Measurements from ENCODE around the gene RAPGEF4. TPM values are rescaled to one million over a fixed set of nuclear protein-coding genes. Genes with fewer than 3 reads are reported as not detected.

RAPGEF4 gene
- polyA plus RNA-seq, 1 experiment, result 0.60 TPM

- no peak for DNase-seq (ENCODE audit: low read depth)
- ChIA-PET POLR2A (no interaction called here), CTCF (interaction anchor here (0.8 to 3.6 kb wide), 2 partner anchors 12 to 151 kb away, joined by 3 to 10 read pairs; no protein-coding TSS in a partner anchor)
- Histone ChIP-seq H3K4me3 (ENCODE audit: low read depth, low read length) (no peak overlapping the region), H3K36me3 (ENCODE audit: control insufficient read depth, insufficient read depth, low read length) (no peaks in the 10 kb centered on the region), H3K27me3 (ENCODE audit: control insufficient read depth, insufficient read depth, low read length) (no peaks in the 10 kb centered on the region)
- no peak for TF ChIP-seq CTCF (IDR thresholded peaks at IDR 0.05; ENCODE audit: insufficient read depth, low read depth, low read length)
Measured at GRCh38 chr2:173059292-173059691, 323.6 kb downstream of the RAPGEF4 start.

- Histone ChIP-seq H3K27me3 (ENCODE audit: control insufficient read depth, insufficient read depth, low read length) (no peaks in the 10 kb centered on the region), H3K4me3 (ENCODE audit: low read depth, low read length) (no peak overlapping the region), H3K36me3 (ENCODE audit: control insufficient read depth, insufficient read depth, low read length) (no peaks in the 10 kb centered on the region)
- DNase-seq (ENCODE audit: low read depth), result no peak
- CTCF ChIA-PET, result interaction anchor here (0.8 kb wide), 1 partner anchor 11 kb away, joined by 3 read pairs; no protein-coding TSS in a partner anchor
- POLR2A ChIA-PET, result interaction anchor here (0.7 to 1.2 kb wide), 2 partner anchors 20 to 61 kb away, joined by 3 read pairs; no protein-coding TSS in a partner anchor
- no peak for TF ChIP-seq CTCF (IDR thresholded peaks at IDR 0.05; ENCODE audit: insufficient read depth, low read depth, low read length)
Measured at GRCh38 chr2:173059971-173060461, 324.4 kb downstream of the RAPGEF4 start.

GRCh38 chr2:173062801-173063200 lies 327.2 kb downstream of the RAPGEF4 start:
- POLR2A ChIA-PET, result no interaction called here
- DNase-seq (ENCODE audit: low read depth), result no peak
- CTCF ChIA-PET, result interaction anchor here (1.5 kb wide), 1 partner anchor 9 kb away, joined by 4 read pairs; no protein-coding TSS in a partner anchor
- Histone ChIP-seq H3K27me3 (ENCODE audit: control insufficient read depth, insufficient read depth, low read length) (no peaks in the 10 kb centered on the region), H3K36me3 (ENCODE audit: control insufficient read depth, insufficient read depth, low read length) (no peaks in the 10 kb centered on the region), H3K4me3 (ENCODE audit: low read depth, low read length) (no peak overlapping the region)
- TF ChIP-seq CTCF (IDR thresholded peaks at IDR 0.05; ENCODE audit: insufficient read depth, low read depth, low read length), result no peak

- no peak for DNase-seq (ENCODE audit: low read depth)
- TF ChIP-seq CTCF (IDR thresholded peaks at IDR 0.05; ENCODE audit: insufficient read depth, low read depth, low read length), result no peak
- no peaks in the 10 kb centered on the region for H3K27me3 ChIP-seq (ENCODE audit: control insufficient read depth, insufficient read depth, low read length)
- ChIA-PET CTCF (interaction anchor here (1.3 to 1.9 kb wide), 4 partner anchors 9 to 37 kb away, joined by 3 to 8 read pairs (median 4); partner anchors contain the start of gene MAP3K20), POLR2A (interaction anchor here (1.2 kb wide), 1 partner anchor 16 kb away, joined by 7 read pairs; no protein-coding TSS in a partner anchor)
- no peak overlapping the region for H3K4me3 ChIP-seq (ENCODE audit: low read depth, low read length)
- no peaks in the 10 kb centered on the region for H3K36me3 ChIP-seq (ENCODE audit: control insufficient read depth, insufficient read depth, low read length)
Measured at GRCh38 chr2:173064151-173064805, 328.6 kb downstream of the RAPGEF4 start.

GRCh38 chr2:173066887-173067676 lies 331.4 kb downstream of the RAPGEF4 start:
- Histone ChIP-seq H3K27me3 (ENCODE audit: control insufficient read depth, insufficient read depth, low read length) (no peaks in the 10 kb centered on the region), H3K4me3 (ENCODE audit: low read depth, low read length) (no peak overlapping the region), H3K36me3 (ENCODE audit: control insufficient read depth, insufficient read depth, low read length) (no peaks in the 10 kb centered on the region)
- ChIA-PET POLR2A (no interaction called here), CTCF (no interaction called here)
- TF ChIP-seq CTCF (IDR thresholded peaks at IDR 0.05; ENCODE audit: insufficient read depth, low read depth, low read length), result no peak
- DNase-seq (ENCODE audit: low read depth), result no peak
